Gastroesophageal sphincter (tissue), 3 donors: ENCODE data around the gene RETREG1.

ENCODE experiments used
- CTCF ChIP-seq, 4 experiments: fragments of 200-600 bp in 2 of 4; fragments of 450-650 bp in 2 of 4; sonication (generic) in 1 of 4; IDR thresholded peaks; one replicate each; pipeline ENCODE4 v1.5.1; 2017 to 2019; ENCODE audit warnings: antibody characterized with exemption in 4 of 4, mild to moderate bottlenecking in 2 of 4, moderate library complexity in 2 of 4
- POLR2A ChIP-seq, 2 donors: fragments of 450-650 bp; IDR thresholded peaks; one replicate each; pipeline ENCODE4 v1.6.1; 2017; ENCODE audit warnings: antibody characterized with exemption in 2 of 2, mild to moderate bottlenecking in 2 of 2, moderate library complexity in 1 of 2

DNA sequence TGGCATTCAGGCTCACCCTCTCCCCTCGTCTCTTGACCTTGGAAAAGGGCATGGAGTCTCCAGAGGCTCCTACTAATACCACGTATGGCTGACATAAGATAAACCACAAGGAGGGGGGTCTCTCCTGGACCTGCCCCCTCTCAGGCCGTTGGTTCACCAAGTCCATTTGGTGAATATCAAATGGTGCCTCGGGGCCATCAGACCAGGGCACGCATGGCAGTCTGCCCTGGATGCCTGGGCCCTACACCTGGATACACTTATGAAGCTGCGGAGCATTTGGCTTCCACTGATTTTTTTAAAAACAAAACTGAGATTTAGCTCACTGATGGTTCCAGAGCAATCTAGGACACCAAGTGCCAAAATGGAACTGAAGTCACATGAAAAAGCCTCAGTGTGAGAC is 110.9 kb downstream of the RETREG1 start:
- no peak for TF ChIP-seq CTCF (IDR thresholded peaks at IDR 0.05)
- no peak for TF ChIP-seq POLR2A (IDR thresholded peaks at IDR 0.05)
